Cardiac muscle cell (in vitro differentiated cells and primary cell): ENCODE data around the gene UCHL1. TPM values are rescaled to one million over a fixed set of nuclear protein-coding genes. Genes with fewer than 3 reads are reported as not detected.

Experiments used
- DNase-seq, 2 donors: peaks; one replicate each; pipeline versions ENCODE4 v3.0.0 to v3.0.0-alpha.2; 2010 to 2017; ENCODE audit warnings: low read depth in 1 of 2, low spot score in 1 of 2
- H3K27ac ChIP-seq: fragments of 200-600 bp; sonication (generic); 2 replicates; pipeline ENCODE4 v1.5.1; 2016
- H3K27me3 ChIP-seq: fragments of 200-600 bp; sonication (generic); 2 replicates; pipeline ENCODE4 v1.6.0; 2016; ENCODE audit warnings: control low read depth
- H3K36me3 ChIP-seq: fragments of 200-600 bp; sonication (generic); 2 replicates; pipeline ENCODE4 v1.5.1; 2016; ENCODE audit warnings: control low read depth
- H3K4me1 ChIP-seq: fragments of 200-600 bp; sonication (generic); 2 replicates; pipeline ENCODE4 v1.8.1; 2017; ENCODE audit warnings: low read depth, mild to moderate bottlenecking, mixed run types
- H3K4me3 ChIP-seq: fragments of 200-600 bp; sonication (generic); 2 replicates; pipeline ENCODE4 v1.5.1; 2016; ENCODE audit warnings: mild to moderate bottlenecking
- H3K9me3 ChIP-seq: fragments of 200-600 bp; sonication (generic); 2 replicates; pipeline ENCODE4 v1.5.1; 2017; ENCODE audit warnings: low read depth, mild to moderate bottlenecking, control low read depth
- polyA plus RNA-seq: library from polyadenylated mRNA; unstranded; fragments of >200 nt; fragmentation: Nextera tagmentation; extraction: Ambion mirVana; gene quantifications from 2 replicates; pipeline ENCODE4 v1.2.1, GENCODE V29; 2016
- total RNA-seq: library from RNA; depleted of rRNA; stranded (reverse); fragments of >200 nt; gene quantifications from 2 replicates; pipeline ENCODE4 v1.2.3, GENCODE V29; 2016
- TF ChIP-seq, protein P1 (sequence below): IDR thresholded peaks from 2 replicates; pipeline ENCODE4 v1.5.1; 2012; ENCODE audit warnings: low read depth, mild to moderate bottlenecking, low read length

UCHL1 gene
- total and polyA plus RNA-seq, 2 experiments from 2014 or later, result 36.3 to 60.3 TPM

GRCh38 chr4:41215969-41216293, 40.8 kb upstream of the UCHL1 start:
- Histone ChIP-seq H3K4me3 (peak overlapping the region; percentile 55), H3K27me3 (peaks cover 12% of the 10 kb centered on the region), H3K27ac (no peak overlapping the region), H3K4me1 (peaks cover 4% of the 10 kb centered on the region), H3K9me3 (no peaks in the 10 kb centered on the region), H3K36me3 (no peaks in the 10 kb centered on the region)
- no peak for DNase-seq
- TF ChIP-seq, protein P1, sequence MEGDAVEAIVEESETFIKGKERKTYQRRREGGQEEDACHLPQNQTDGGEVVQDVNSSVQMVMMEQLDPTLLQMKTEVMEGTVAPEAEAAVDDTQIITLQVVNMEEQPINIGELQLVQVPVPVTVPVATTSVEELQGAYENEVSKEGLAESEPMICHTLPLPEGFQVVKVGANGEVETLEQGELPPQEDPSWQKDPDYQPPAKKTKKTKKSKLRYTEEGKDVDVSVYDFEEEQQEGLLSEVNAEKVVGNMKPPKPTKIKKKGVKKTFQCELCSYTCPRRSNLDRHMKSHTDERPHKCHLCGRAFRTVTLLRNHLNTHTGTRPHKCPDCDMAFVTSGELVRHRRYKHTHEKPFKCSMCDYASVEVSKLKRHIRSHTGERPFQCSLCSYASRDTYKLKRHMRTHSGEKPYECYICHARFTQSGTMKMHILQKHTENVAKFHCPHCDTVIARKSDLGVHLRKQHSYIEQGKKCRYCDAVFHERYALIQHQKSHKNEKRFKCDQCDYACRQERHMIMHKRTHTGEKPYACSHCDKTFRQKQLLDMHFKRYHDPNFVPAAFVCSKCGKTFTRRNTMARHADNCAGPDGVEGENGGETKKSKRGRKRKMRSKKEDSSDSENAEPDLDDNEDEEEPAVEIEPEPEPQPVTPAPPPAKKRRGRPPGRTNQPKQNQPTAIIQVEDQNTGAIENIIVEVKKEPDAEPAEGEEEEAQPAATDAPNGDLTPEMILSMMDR, result no peak

DNA sequence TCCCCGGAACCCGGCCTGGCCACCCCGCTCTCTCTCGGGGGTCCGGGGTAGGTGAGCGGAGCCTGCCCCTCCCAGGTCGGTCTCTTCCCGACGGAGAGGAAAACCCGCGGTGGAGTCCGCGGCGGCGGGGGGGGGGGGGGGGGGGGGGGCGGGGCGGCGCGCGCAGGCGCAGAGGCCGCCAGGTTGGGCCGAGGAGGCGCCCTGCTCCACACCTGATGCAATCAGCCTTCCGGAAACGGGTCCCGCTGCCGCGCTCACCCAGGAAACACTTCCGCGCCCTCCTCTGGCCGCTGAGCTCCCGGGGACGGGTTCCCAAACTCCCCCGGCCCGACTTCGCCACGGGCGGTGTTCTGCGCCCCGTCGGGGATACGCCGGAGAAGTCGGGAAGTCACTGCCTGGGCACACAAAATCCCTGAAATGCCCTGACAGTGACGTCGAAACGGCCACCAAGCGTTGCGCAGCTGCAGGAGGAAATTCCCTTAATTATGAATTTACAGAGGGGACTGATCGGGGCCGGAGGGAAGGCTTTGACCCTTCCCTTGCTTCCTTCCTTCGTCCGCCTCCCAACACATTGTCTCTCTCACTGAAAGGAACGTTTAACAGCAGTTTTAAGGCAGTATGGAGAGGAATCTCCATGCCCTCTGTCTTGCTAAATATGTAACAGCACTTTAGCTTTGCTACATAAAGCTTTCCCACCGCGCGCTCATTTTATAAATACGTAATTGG, 40.3 kb upstream of the UCHL1 start:
- Histone ChIP-seq H3K27me3 (peaks cover 12% of the 10 kb centered on the region), H3K9me3 (no peaks in the 10 kb centered on the region), H3K4me1 (peaks cover 4% of the 10 kb centered on the region), H3K4me3 (peak overlapping the region; percentile 55), H3K36me3 (no peaks in the 10 kb centered on the region), H3K27ac (peak overlapping the region; percentile 61)
- TF ChIP-seq, protein P1, result peak; percentile 35
- DNase-seq, result peak; percentile 81 to 82

GRCh38 chr4:41217020-41217333, 39.8 kb upstream of the UCHL1 start:
- no peaks in the 10 kb centered on the region for H3K9me3 ChIP-seq
- peaks cover 12% of the 10 kb centered on the region for H3K27me3 ChIP-seq
- TF ChIP-seq, protein P1, result no peak
- H3K27ac ChIP-seq, result no peak overlapping the region
- H3K36me3 ChIP-seq, result no peaks in the 10 kb centered on the region
- no peak for DNase-seq
- peak overlapping the region; percentile 55 for H3K4me3 ChIP-seq
- H3K4me1 ChIP-seq, result peaks cover 4% of the 10 kb centered on the region

DNA sequence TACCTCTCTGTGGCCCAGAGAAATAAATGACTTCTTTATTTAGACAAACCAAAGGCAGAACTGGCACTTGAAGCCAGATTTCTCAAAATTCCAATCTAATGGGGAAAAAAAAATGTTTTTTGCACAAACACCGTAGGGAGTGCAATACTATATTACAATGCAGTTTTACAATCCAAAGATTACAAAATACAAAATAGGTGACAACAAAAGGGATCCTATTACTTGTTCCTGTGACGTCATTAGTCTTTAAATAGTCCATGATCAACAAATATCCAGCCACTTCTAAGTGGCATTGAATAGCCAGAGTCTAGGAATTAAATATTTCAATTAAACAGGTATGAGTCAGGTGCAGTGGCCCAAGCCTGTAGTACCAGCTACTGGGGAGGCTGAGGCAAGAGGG, 39.4 kb upstream of the UCHL1 start:
- H3K4me1 ChIP-seq, result peaks cover 4% of the 10 kb centered on the region
- no peak overlapping the region for H3K4me3 ChIP-seq
- no peaks in the 10 kb centered on the region for H3K9me3 ChIP-seq
- H3K27me3 ChIP-seq, result peaks cover 10% of the 10 kb centered on the region
- DNase-seq, result no peak
- H3K27ac ChIP-seq, result no peak overlapping the region
- TF ChIP-seq, protein P1, result no peak
- no peaks in the 10 kb centered on the region for H3K36me3 ChIP-seq

DNA sequence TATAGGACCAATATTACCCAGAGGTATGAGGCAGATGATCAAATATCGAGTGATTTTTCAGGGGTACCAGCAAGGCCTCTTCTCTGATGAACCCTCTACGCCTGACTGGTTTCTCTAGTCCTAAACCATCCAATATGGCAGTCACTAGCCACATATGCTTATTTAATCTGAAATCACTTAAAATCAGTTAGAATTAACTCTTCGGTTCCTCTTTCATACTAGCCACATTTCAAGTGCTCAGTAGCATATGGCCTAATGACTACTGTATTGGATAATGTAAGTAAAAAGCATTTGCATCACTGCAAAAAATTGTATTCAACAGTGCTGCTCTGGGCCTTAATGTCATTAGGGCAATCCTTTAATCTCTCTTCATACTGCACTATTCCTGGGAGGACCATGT, 38.0 kb upstream of the UCHL1 start:
- Histone ChIP-seq H3K27me3 (no peaks in the 10 kb centered on the region), H3K4me1 (no peaks in the 10 kb centered on the region), H3K9me3 (no peaks in the 10 kb centered on the region), H3K36me3 (no peaks in the 10 kb centered on the region), H3K27ac (no peak overlapping the region), H3K4me3 (no peak overlapping the region)
- DNase-seq, result no peak
- TF ChIP-seq, protein P1, result no peak

DNA sequence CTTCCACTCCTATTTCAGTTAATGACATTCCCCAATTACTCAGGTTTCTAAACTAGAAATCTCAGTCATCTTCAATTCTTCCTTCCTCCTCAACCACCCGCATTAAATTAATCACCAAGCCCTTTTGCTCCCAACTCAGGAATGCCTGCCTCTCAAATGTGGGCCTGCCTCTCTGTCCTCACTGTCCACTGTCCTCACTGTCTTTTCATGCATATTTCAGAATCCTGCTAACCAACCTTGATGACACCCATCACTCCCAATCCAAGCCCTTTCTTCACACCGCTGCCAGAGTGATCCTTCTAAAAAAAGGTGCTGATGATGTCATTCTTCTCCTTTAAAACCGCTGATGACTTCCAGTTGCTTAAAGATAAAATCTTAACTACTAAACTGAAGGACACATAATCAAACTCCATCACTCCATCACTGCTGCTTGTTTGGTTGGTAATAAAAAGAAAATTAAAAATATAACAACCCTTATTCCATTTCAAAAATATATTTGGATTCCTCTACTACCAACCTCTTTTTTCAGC, 37.2 kb upstream of the UCHL1 start:
- no peaks in the 10 kb centered on the region for H3K36me3 ChIP-seq
- H3K27ac ChIP-seq, result no peak overlapping the region
- no peaks in the 10 kb centered on the region for H3K9me3 ChIP-seq
- no peaks in the 10 kb centered on the region for H3K27me3 ChIP-seq
- no peak overlapping the region for H3K4me3 ChIP-seq
- DNase-seq, result no peak
- H3K4me1 ChIP-seq, result no peaks in the 10 kb centered on the region
- TF ChIP-seq, protein P1, result no peak
